A204.1 (cell line): ENCODE results near the gene PGC.

ENCODE experiments used
- FAIRE-seq: peaks from 2 replicates; lab custom pipeline; 2012; peaks lifted over from hg19 to GRCh38; lab: Jason Lieb, UNC

Gene PGC

GRCh38 chr6:41730531-41731436 is 16.4 kb downstream of the PGC start:
- no peak for FAIRE-seq

DNA sequence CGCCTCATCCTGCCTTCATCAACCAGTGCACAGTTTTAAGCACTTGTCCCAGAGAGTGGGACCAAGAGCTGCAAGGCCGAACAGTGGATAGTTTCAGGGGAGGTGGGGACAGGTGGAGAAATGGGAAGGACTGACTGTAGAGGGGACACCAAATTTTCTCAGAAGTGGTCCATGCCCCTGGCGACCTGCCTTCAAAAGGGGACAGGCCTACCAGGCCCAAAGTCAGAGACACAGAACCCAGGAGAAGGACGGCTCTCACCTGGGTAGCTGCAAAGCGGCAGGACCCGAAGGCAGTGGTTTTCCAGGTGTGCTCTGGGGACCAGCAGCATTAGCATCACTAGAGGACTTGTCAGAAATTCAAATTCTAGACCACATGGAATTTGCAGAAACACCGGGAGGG is 17.6 kb downstream of the PGC start:
- FAIRE-seq, result no peak

DNA sequence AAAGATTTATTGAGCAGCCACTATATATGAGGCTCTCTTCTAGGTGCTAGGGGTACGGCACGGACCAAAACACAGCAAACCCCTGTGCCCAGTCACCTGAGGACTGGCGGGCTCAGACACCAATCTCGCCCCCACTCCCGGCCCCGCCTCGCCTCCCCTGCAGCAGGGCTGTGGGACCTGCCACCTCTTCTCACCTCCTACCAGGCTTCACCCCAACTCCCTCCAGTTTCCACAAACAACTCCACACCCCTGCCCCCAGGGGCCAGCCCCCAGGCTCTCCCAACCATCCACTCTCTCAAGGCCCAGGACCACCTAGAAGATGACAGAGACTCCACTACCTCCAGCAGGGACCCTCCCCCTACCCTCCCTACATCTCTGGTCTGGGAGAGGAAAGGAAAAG is 18.2 kb downstream of the PGC start:
- no peak for FAIRE-seq

DNA sequence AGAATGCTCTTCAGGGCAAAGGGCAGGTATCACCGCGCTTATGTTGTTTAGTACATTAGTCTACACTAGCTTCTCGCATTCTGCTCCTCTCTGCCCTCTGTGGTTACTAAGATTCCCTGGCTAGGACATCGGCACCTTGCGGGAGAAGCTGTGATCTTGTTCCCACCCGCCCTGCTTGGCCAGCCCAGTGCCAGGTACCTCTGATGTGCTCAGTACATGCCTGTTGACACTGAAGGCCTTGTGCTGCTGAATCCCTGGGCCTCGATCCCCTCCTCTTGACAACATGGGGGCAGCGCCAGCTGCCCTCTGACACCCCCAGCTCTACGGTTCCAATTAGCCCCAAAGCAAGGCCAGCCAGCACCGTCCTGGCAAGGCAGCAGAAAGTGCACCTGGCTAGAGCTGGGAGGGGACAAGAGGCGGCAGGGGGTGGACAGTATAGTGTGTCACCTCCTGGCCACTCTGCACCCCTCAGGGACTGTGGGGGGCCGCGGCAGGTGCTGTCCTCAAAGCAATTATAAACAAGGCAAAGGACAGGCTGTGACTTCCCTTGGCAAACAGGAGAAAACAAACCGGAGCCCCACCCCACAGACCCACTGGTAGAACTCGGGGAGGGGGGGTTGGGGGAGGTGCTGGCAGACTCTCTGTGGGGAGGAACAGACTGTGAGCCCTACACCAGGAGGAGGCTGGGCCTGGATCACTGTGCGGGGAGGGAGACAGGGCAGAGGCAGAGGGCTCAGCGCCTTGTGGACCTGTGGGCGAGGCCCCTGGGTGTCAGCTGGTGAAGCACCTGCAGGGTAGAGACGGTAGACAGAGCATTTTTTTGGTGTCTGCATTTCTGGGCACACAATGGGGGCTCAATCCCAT is 18.9 kb downstream of the PGC start:
- FAIRE-seq, result no peak

DNA sequence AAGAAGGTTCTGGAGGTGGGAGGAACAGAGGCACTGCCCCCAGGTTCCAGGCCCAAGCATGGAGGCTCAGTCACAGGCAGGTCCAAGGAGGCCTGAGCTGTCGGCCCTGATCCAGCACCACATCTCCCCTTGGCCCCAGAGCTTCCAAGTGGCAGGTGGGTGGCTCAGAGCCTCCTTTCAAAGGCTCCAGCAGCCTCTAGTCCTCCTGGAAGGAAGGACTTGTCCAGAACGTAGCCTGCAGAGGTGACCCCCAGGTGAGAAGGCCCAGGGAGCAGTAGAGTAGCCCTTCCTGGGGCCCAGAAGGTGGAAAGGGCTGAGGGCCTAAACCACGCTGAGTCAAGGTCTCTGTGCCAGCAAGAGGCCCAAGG is 19.5 kb downstream of the PGC start:
- no peak for FAIRE-seq

DNA sequence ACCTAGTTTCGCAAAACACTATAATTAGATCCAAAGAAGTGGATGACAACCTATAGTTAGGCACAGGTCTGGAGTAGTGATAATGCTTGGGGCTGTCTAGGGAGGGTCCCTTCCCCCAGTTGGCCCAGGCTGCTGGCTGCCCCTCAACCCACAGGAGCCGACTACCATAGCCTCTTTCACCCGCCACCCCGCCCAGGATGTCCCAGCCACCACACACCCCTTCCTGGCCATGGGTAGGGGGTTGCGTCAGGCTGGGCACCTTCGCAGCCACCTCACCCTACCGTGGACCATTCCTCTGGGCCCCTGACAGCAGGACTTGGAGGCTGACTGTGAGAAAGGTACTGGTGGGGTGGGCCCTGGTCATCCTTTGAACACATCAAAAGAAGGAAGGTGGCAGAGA is 20.3 kb downstream of the PGC start:
- no peak for FAIRE-seq

- FAIRE-seq, result no peak
Measured at GRCh38 chr6:41724586-41725501, 22.4 kb downstream of the PGC start.

GRCh38 chr6:41724228-41724580 is 23.0 kb downstream of the PGC start:
- FAIRE-seq, result no peak

GRCh38 chr6:41723530-41724227 is 23.5 kb downstream of the PGC start:
- FAIRE-seq, result no peak

GRCh38 chr6:41722969-41723529 is 24.1 kb downstream of the PGC start:
- FAIRE-seq, result no peak

GRCh38 chr6:41721414-41721813 is 25.8 kb downstream of the PGC start:
- no peak for FAIRE-seq

DNA sequence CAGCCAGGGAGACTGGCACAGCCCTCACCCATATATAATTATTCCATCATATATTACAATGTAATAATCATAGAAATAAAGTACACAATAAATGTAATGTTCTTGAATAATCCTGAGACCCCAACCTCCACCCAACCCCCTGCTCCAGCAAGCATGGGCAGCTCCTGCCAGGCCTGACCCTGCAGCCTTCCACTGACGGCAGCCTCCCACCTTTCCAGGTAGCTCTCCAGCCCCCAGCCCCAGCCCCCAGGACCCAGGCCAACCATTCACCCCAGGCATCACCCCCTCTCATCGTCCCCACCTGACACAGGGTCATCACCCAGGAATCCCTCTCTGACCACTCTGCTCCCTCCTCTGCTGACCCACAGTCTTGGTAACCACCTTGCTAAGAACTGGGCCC is 26.4 kb downstream of the PGC start:
- FAIRE-seq, result no peak

DNA sequence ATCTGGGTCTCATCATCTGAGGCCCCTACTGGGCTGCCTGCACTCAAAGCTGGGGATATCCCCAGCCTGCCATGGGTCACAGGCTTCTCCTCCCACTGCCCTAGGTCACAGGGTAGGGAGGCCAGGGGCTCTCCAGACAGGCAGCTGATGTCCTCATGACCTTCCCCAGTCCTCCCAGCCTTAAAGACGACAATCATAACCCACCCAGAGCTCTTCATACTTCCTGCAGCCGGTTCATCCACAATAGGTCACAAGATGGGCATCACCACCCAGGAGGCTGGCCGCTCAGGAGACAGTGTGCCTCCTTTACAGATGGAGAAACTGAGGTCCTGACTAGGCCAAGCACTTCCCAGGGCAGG is 27.0 kb downstream of the PGC start:
- no peak for FAIRE-seq

- FAIRE-seq, result no peak
Measured at GRCh38 chr6:41719436-41720261, 27.5 kb downstream of the PGC start.

GRCh38 chr6:41718828-41719227 is 28.4 kb downstream of the PGC start:
- FAIRE-seq, result no peak

DNA sequence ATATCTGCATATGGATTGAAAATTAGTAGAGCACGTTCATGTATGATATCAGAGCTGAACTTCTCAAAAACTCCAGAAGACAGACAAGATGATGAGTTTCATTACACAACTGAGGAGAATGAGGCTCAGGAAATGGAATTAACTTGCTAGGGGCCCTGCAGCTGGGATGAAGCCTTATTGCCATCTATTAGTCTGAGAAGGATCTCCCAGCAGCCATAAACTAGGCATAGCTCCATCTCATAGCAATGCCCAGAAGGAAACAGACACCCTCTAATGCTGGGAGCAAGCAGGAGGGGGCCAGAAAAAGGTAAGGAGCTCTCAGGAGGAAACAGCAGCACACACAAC is 29.8 kb downstream of the PGC start:
- FAIRE-seq, result no peak

GRCh38 chr6:41716516-41717391 is 30.4 kb downstream of the PGC start:
- FAIRE-seq, result no peak

DNA sequence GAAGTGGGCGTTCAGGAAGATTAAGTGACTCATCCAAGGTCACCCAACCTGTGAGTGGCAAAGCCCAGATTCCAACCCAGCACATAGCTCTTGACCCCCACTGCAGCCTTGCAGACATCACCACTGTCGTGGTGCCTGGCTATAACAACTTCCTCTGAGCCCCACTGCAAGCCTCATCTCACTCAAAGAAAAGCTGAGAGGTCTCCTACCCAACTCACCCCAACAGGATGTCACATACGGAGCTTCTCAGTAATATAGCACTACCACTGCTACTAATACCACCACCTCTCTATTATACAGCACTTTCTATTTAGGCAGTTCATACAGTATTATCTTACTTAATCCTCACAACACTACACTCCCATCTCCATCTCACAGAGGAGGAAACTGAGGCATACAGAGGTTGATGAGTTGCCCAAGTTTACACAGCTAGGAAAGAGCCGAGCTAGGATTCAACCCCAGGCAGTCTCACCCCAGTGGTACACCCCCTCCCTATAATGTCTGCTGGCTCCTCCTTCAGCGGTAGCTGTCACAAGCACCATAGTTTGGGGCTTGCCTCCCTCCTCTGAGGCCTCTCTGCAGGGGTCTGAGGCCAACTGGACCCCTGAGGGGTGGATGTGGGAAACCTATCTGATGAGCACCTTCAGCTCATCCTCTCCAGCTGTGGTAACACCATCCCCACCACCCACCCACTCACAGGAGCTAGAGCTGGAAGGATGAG is 31.2 kb downstream of the PGC start:
- FAIRE-seq, result no peak
